ENCODE data around the gene PLEKHD1.

DNA sequence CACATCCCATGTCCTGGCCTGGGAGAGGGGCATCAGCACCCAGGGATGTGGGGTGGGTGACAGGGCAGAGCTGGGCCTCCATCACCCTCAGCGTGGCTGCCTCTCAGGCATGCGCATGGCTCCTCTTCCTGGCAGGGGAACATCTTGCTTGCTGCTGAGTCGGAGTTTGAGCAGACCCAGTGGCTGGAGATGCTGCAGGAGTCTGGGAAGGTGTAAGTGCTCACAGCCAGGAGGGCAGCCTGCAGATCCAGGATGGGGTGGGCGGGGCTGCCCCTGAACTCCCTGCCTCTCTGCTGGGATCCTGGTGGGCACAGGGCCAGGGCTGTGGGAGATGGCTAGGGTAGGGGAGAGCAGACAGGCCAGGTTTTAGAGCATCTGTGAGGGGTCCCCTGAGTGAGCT is 16.2 kb downstream of the PLEKHD1 start:
- no peak for TF ChIP-seq KAT2B (IDR thresholded peaks at IDR 0.05; ENCODE audit: low read depth, low read length)
- no peak for TF ChIP-seq STAG1 (CRISPR knock-in tag; IDR thresholded peaks at IDR 0.05; ENCODE audit: borderline replicate concordance)
- no peak for TF ChIP-seq DIDO1 (tag; IDR thresholded peaks at IDR 0.05; ENCODE audit: low read depth)
- TF ChIP-seq USF2 (CRISPR knock-in tag; IDR thresholded peaks at IDR 0.05) = no peak
- TF ChIP-seq TCF7L2 (IDR thresholded peaks at IDR 0.05; ENCODE audit: low read depth, low read length) = no peak
- TF ChIP-seq ZNF407 (IDR thresholded peaks at IDR 0.05; ENCODE audit: low read depth) = no peak
- no peak for TF ChIP-seq HMGXB4 (CRISPR knock-in tag; IDR thresholded peaks at IDR 0.05)
- TF ChIP-seq, protein P1, sequence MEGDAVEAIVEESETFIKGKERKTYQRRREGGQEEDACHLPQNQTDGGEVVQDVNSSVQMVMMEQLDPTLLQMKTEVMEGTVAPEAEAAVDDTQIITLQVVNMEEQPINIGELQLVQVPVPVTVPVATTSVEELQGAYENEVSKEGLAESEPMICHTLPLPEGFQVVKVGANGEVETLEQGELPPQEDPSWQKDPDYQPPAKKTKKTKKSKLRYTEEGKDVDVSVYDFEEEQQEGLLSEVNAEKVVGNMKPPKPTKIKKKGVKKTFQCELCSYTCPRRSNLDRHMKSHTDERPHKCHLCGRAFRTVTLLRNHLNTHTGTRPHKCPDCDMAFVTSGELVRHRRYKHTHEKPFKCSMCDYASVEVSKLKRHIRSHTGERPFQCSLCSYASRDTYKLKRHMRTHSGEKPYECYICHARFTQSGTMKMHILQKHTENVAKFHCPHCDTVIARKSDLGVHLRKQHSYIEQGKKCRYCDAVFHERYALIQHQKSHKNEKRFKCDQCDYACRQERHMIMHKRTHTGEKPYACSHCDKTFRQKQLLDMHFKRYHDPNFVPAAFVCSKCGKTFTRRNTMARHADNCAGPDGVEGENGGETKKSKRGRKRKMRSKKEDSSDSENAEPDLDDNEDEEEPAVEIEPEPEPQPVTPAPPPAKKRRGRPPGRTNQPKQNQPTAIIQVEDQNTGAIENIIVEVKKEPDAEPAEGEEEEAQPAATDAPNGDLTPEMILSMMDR (IDR thresholded peaks at IDR 0.05 in 2 of 3, conservative IDR thresholded peaks at IDR 0.05 in 1 of 3; ENCODE audit: insufficient read depth in 2 of 3, low read depth in 1 of 3, low read length in 3 of 3) = no peak

Data from K562 (cell line).